Measurements from ENCODE around the gene LRRC8C.

The LRRC8C gene

DNA sequence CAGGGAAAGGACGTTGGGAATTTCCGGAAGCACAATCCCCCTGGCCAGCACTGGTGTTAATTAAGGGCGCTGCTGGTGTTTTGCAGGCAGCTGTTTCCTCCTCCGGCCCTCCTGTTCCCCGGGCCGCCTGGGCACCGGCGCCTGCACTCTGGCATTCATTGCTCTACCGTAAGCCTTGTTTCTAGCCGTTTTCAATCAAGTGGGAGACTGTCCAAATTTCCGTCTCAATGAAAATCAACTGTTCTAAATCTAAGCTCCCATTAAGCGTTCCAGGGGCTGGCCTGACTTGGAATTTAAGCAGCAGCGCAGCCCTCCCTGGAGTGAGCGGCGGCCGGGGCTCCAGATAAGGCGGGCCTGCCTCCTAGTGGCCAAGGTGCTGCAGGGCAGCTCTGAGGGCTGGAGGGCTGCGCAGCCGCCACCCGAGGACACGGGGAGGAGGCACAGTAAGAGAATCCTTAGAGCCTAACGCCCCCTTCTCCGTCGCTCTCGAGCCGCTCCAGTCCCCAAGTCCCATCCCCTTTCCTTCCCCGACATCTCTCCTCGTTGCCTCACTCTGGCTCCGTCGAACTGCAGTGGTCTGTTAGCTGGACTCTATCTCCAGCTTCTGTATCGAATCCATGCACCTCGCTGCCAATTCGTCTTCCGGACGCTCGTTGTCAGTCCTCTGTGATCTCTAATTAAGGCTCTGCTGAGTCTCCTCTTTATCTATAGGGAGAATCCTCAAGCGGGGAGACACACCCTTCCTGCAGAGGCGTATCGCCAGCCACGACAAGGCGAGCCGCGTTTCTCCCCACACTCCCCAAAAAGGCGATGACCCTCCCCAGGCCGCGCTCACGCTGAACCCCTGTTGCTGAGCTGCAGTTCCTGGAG lies 130.1 kb downstream of the LRRC8C start:
- peak; percentile 25 to 93 (median 80) for DNase-seq

DNA sequence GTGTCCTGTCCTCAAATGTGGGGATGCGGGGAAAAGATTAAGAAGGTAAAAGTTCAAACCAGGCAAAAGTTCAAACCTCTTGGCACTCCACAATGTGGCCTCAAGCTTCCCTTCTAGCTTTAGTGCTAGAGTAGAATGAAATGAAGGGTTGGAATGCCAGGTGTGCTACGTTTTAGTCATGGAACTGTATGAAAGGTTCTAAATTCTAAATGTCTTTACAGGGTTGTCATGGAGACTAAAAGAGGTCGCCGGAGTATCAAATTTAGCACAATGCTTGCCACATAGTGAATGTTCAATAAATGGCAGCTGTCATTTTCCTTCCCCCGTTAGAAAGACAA lies 130.7 kb downstream of the LRRC8C start:
- DNase-seq, result no peak

DNA sequence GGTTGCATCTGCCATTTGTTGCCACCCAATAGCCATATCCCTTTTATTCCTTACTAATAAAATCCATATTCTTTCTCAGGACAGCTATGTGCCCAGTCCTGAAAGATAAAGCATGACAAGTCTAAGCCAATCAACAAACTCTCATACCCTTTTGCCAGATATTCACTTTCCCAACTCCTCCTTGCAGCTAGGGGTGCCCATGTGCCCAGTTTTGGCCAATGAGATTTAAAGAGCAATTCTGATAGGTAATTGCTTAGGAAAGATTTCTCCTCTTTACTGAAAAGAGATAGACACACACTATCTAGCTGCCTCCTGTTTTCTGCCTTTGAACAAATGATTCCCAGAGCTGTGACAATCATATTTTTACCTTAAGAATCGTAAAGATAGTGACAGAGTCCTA lies 132.9 kb downstream of the LRRC8C start:
- no peak for DNase-seq

DNA sequence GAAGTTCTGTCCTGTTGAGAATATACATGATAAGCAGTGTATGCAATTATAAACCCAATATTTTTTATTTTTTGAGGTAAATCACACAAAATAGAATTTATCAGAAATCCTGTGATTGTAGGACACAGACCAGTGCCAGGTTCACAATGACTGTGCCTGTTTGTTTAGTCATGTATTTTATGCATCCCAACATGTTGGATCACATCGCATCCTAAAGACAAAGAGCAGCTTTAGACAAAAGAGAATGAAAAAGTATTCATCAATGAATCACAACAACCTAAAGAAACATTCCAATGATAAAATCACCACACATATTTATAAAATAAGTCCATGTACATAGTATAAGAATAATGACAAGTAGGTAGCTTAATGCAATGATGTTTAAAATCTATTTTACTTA lies 134.7 kb downstream of the LRRC8C start:
- DNase-seq, result no peak
